Measurements from ENCODE around the gene MTMR1. TPM values are rescaled to one million over a fixed set of nuclear protein-coding genes. Genes with fewer than 3 reads are reported as not detected.
A peak's percentile ranks its signal among the peaks of the same experiment; 100 is the strongest.

MTMR1 gene
- total RNA-seq, 1 donor from 2014 or later = 152 TPM

- no peaks in the 10 kb centered on the region for H3K9me3 ChIP-seq
- H3K4me1 ChIP-seq = no peaks in the 10 kb centered on the region
- TF ChIP-seq CTCF (IDR thresholded peaks at IDR 0.05) = no peak
- no peak overlapping the region for H3K27ac ChIP-seq
- H3K27me3 ChIP-seq = no peaks in the 10 kb centered on the region
- H3K36me3 ChIP-seq = no peaks in the 10 kb centered on the region
- DNase-seq (ENCODE audit: low spot score in 2 of 2) = no peak
- intact Hi-C loops (cut with DNase I) = no loop called here
- no peak overlapping the region for H3K4me3 ChIP-seq
These were observed 68.6 kb downstream of the MTMR1 start for GRCh38 chrX:150761819-150762216.

- H3K27ac ChIP-seq = peak overlapping the region in 1 of 2 donors; percentile 10
These were observed 69.3 kb downstream of the MTMR1 start for GRCh38 chrX:150762258-150763165.

GRCh38 chrX:150763303-150763797 is 70.2 kb downstream of the MTMR1 start:
- Histone ChIP-seq H3K27ac (no peak overlapping the region), H3K9me3 (no peaks in the 10 kb centered on the region), H3K4me1 (no peaks in the 10 kb centered on the region), H3K36me3 (peaks cover 0 to 2% of the 10 kb centered on the region in 2 donors), H3K27me3 (no peaks in the 10 kb centered on the region), H3K4me3 (no peak overlapping the region)
- no peak for DNase-seq (ENCODE audit: low spot score in 2 of 2)
- intact Hi-C loops (cut with DNase I) = no loop called here
- TF ChIP-seq CTCF (IDR thresholded peaks at IDR 0.05) = no peak

More at GRCh38 chrX:150762258-150763165, 69.3 kb downstream of the MTMR1 start:
- H3K4me1 ChIP-seq = no peaks in the 10 kb centered on the region
- no peak for TF ChIP-seq CTCF (IDR thresholded peaks at IDR 0.05)
- no peak overlapping the region for H3K4me3 ChIP-seq
- intact Hi-C loops (cut with DNase I) = no loop called here
- H3K9me3 ChIP-seq = no peaks in the 10 kb centered on the region
- H3K27me3 ChIP-seq = no peaks in the 10 kb centered on the region
- no peak for DNase-seq (ENCODE audit: low spot score in 2 of 2)
- no peaks in the 10 kb centered on the region for H3K36me3 ChIP-seq

GRCh38 chrX:150763810-150764209 is 70.6 kb downstream of the MTMR1 start:
- Histone ChIP-seq H3K9me3 (no peaks in the 10 kb centered on the region), H3K4me1 (no peaks in the 10 kb centered on the region), H3K27ac (no peak overlapping the region), H3K27me3 (no peaks in the 10 kb centered on the region), H3K36me3 (peaks cover 0 to 6% of the 10 kb centered on the region in 2 donors), H3K4me3 (no peak overlapping the region)
- intact Hi-C loops (cut with DNase I) = no loop called here
- no peak for TF ChIP-seq CTCF (IDR thresholded peaks at IDR 0.05)
- DNase-seq (ENCODE audit: low spot score in 2 of 2) = no peak

- Histone ChIP-seq H3K4me1 (no peaks in the 10 kb centered on the region), H3K27me3 (no peaks in the 10 kb centered on the region), H3K9me3 (no peaks in the 10 kb centered on the region), H3K27ac (no peak overlapping the region), H3K36me3 (peaks cover 0 to 7% of the 10 kb centered on the region in 2 donors), H3K4me3 (no peak overlapping the region)
- DNase-seq (ENCODE audit: low spot score in 2 of 2) = no peak
- intact Hi-C loops (cut with DNase I) = no loop called here
- TF ChIP-seq CTCF (IDR thresholded peaks at IDR 0.05) = no peak
These were observed 72.0 kb downstream of the MTMR1 start for GRCh38 chrX:150765237-150765636.
